HepG2 (cell line): ENCODE results near the gene TMX4. TPM values are rescaled to one million over a fixed set of nuclear protein-coding genes. Genes with fewer than 3 reads are reported as not detected.

Experiments
- AGO1 ChIP-seq: fragments of 200-400 bp; formaldehyde crosslinking; IDR thresholded peaks from 2 replicates; pipeline ENCODE4 v1.6.1; 2017; ENCODE audit warnings: mild to moderate bottlenecking, low read depth, low read length, moderate library complexity; ENCODE audit not compliant: poor library complexity, severe bottlenecking
- ELF3 ChIP-seq: IDR thresholded peaks from 2 replicates; pipeline ENCODE4 v1.6.1; 2016; ENCODE audit warnings: missing genetic modification reagents, missing compliant biosample characterization
- GABPA ChIP-seq, 2 experiments: IDR thresholded peaks; 2 replicates each; pipeline ENCODE4 v1.6.1; 2011 to 2016; ENCODE audit warnings: low read depth in 2 of 2, low read length in 1 of 2, missing biosample characterization in 1 of 2, missing genetic modification characterization in 1 of 2
- KLF11 ChIP-seq: IDR thresholded peaks from 2 replicates; pipeline ENCODE4 v1.6.1; 2016; ENCODE audit warnings: missing compliant biosample characterization
- MEF2D ChIP-seq: sonication (generic); formaldehyde crosslinking; IDR thresholded peaks from 2 replicates; pipeline ENCODE4 v1.5.1; 2020; ENCODE audit warnings: mild to moderate bottlenecking, missing genetic modification reagents
- MIER3 ChIP-seq: IDR thresholded peaks from 2 replicates; pipeline ENCODE4 v1.6.1; 2016; ENCODE audit warnings: missing compliant biosample characterization, borderline replicate concordance
- NFE2L2 ChIP-seq: fragments of 150-350 bp; IDR thresholded peaks from 2 replicates; pipeline ENCODE4 v1.6.1; 2014; ENCODE audit warnings: low read length
- RARA ChIP-seq: IDR thresholded peaks from 2 replicates; pipeline ENCODE4 v1.6.1; 2016; ENCODE audit warnings: missing genetic modification reagents, missing compliant biosample characterization
- SMARCC2 ChIP-seq: fragments of 450-650 bp; IDR thresholded peaks from 2 replicates; pipeline ENCODE4 v1.6.1; 2017; ENCODE audit warnings: antibody characterized with exemption, mild to moderate bottlenecking
- SMARCE1 ChIP-seq: fragments of 450-650 bp; IDR thresholded peaks from 2 replicates; pipeline ENCODE4 v1.6.1; 2017; ENCODE audit warnings: borderline replicate concordance
- SRSF1 ChIP-seq: fragments of 200-400 bp; formaldehyde crosslinking; optimal IDR thresholded peaks from 2 replicates; pipeline ENCODE3; 2017; ENCODE audit warnings: mild to moderate bottlenecking, low read depth, low read length, moderate library complexity
- ZBTB7A ChIP-seq: sonication (generic); formaldehyde crosslinking; IDR thresholded peaks from 2 replicates; pipeline ENCODE4 v1.8.0; 2022; ENCODE audit warnings: mild to moderate bottlenecking, missing genetic modification reagents
- ZFP1 ChIP-seq: IDR thresholded peaks from 2 replicates; pipeline ENCODE4 v1.6.1; 2016
- ZMYM2 ChIP-seq: sonication (generic); formaldehyde crosslinking; IDR thresholded peaks from 2 replicates; pipeline ENCODE4 v1.8.0; 2022; ENCODE audit warnings: mild to moderate bottlenecking, missing genetic modification reagents
- ZNF143 ChIP-seq: sonication (generic); formaldehyde crosslinking; IDR thresholded peaks from 2 replicates; pipeline ENCODE4 v1.4.0; 2020; ENCODE audit warnings: missing genetic modification reagents
- ZNF317 ChIP-seq: sonication (generic); formaldehyde crosslinking; IDR thresholded peaks from 2 replicates; pipeline ENCODE4 v1.5.0; 2020; ENCODE audit warnings: mild to moderate bottlenecking, missing genetic modification reagents
- ZNF572 ChIP-seq: sonication (generic); formaldehyde crosslinking; IDR thresholded peaks from 2 replicates; pipeline ENCODE4 v1.5.1; 2020; ENCODE audit warnings: mild to moderate bottlenecking, missing genetic modification reagents
- ZSCAN9 ChIP-seq: IDR thresholded peaks from 2 replicates; pipeline ENCODE4 v1.6.1; 2016; ENCODE audit warnings: borderline replicate concordance
- polyA plus RNA-seq, 8 experiments: library from polyadenylated mRNA; depleted of rRNA in 3 of 8; stranded (reverse) in 7 of 8; unstranded in 1 of 8; fragments of >200 nt; fragmentation: Illumina TruSeq in 4 of 8; extraction: Trizol in 4 of 8; gene quantifications; 2 replicates each; pipeline versions ENCODE4 v1.2.1 to v1.2.3, GENCODE V29; 2011 to 2016; ENCODE audit warnings: low read depth in 4 of 8, missing spikeins in 1 of 8, mixed read lengths in 1 of 8; ENCODE audit not compliant: insufficient read depth in 1 of 8
- total RNA-seq, 5 experiments: library from RNA; depleted of rRNA; stranded (reverse); fragments of >200 nt; fragmentation: Illumina TruSeq; extraction: Trizol; gene quantifications; 2 replicates each; pipeline ENCODE4 v1.2.3, GENCODE V29; 2016; ENCODE audit warnings: low read depth in 1 of 5
- TF ChIP-seq, protein P1 (sequence below): sonication (generic); formaldehyde crosslinking; IDR thresholded peaks from 2 replicates; pipeline ENCODE4 v1.5.0; 2020; ENCODE audit warnings: missing genetic modification reagents, mild to moderate bottlenecking, borderline replicate concordance
- TF ChIP-seq, protein P2 (sequence below): sonication (generic); formaldehyde crosslinking; IDR thresholded peaks from 2 replicates; pipeline ENCODE4 v1.5.0; 2020; ENCODE audit warnings: missing genetic modification reagents
- TF ChIP-seq, protein P3 (sequence below): sonication (generic); formaldehyde crosslinking; conservative IDR thresholded peaks from 2 replicates; pipeline ENCODE4 v1.5.0; 2020; ENCODE audit warnings: missing genetic modification reagents
- TF ChIP-seq, protein P4 (sequence below): sonication (generic); formaldehyde crosslinking; IDR thresholded peaks from 2 replicates; pipeline ENCODE4 v1.9.0; 2021; ENCODE audit warnings: missing genetic modification reagents, mild to moderate bottlenecking, borderline replicate concordance
- TF ChIP-seq, protein P5 (sequence below): sonication (generic); formaldehyde crosslinking; IDR thresholded peaks from 2 replicates; pipeline ENCODE4 v1.4.0; 2020; ENCODE audit warnings: missing genetic modification reagents
- TF ChIP-seq, protein P6 (sequence below): sonication (generic); formaldehyde crosslinking; IDR thresholded peaks from 2 replicates; pipeline ENCODE4 v1.5.1; 2020; ENCODE audit warnings: mild to moderate bottlenecking, missing genetic modification reagents, moderate library complexity

TMX4 gene
- total and polyA plus RNA-seq, 2 of the 13 experiments (the other 11 are each of a cell fraction or from before 2014, with no cell fraction given), result 7.6 to 21.4 TPM

DNA sequence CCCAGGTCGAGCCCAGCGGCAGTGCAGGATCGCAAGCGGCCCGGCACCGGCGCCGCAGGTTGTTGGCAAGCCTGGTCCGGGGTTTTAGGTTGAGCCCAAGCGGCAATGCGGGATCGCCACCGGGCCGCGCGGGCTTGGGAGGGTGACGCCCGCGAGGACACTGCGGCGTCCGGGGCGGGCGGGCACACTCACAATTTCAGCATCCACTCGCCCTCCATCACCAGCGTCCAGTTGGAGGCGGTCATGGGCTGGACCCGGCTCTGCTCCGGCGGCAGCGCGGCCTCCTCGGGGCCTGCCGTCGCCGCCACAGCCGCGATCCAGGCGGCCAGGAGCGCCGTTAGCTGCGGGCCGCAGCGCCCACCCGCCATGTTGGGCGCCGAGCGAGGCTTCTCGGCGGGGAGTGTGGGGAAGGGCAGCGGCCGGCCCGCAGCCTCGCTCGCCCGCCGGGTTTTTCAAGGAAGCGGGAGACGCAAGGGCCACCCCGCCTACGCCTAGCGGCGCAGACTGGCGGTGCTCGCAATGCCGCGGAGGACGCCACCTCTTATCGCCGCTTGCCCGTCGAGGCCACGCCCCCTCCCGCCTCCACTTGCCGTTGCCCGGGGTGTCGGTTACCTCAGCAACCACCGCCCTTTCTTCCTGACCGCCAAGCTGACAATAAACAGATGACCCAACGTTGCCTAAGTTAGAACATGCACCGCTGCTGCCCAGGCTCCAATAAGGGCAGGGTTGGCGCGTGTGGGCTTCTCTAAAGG lies at the start of gene TMX4 (continued):
- TF ChIP-seq ZBTB7A (CRISPR knock-in tag), result peak; percentile 86
- TF ChIP-seq ZNF317 (CRISPR knock-in tag), result 0 out of 2 replicates have a peak, but pooled peaks have one; percentile 36
- TF ChIP-seq, protein P1, sequence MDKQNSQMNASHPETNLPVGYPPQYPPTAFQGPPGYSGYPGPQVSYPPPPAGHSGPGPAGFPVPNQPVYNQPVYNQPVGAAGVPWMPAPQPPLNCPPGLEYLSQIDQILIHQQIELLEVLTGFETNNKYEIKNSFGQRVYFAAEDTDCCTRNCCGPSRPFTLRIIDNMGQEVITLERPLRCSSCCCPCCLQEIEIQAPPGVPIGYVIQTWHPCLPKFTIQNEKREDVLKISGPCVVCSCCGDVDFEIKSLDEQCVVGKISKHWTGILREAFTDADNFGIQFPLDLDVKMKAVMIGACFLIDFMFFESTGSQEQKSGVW (CRISPR knock-in tag), result no peak
- TF ChIP-seq AGO1, result peak; percentile 69
- TF ChIP-seq, protein P2, sequence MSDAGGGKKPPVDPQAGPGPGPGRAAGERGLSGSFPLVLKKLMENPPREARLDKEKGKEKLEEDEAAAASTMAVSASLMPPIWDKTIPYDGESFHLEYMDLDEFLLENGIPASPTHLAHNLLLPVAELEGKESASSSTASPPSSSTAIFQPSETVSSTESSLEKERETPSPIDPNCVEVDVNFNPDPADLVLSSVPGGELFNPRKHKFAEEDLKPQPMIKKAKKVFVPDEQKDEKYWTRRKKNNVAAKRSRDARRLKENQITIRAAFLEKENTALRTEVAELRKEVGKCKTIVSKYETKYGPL, result 0 out of 2 replicates have a peak, but pooled peaks have one; percentile 3
- no peak; the same call in 1 of the 2 replicates for TF ChIP-seq MEF2D (CRISPR knock-in tag)
- TF ChIP-seq SMARCC2, result no peak
- TF ChIP-seq ZNF143 (CRISPR knock-in tag), result peak; percentile 50
- TF ChIP-seq ZFP1 (CRISPR knock-in tag), result peak; percentile 74
- TF ChIP-seq ZSCAN9 (CRISPR knock-in tag), result peak; percentile 60
- TF ChIP-seq, protein P3, sequence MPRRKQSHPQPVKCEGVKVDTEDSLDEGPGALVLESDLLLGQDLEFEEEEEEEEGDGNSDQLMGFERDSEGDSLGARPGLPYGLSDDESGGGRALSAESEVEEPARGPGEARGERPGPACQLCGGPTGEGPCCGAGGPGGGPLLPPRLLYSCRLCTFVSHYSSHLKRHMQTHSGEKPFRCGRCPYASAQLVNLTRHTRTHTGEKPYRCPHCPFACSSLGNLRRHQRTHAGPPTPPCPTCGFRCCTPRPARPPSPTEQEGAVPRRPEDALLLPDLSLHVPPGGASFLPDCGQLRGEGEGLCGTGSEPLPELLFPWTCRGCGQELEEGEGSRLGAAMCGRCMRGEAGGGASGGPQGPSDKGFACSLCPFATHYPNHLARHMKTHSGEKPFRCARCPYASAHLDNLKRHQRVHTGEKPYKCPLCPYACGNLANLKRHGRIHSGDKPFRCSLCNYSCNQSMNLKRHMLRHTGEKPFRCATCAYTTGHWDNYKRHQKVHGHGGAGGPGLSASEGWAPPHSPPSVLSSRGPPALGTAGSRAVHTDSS (CRISPR knock-in tag), result 0 out of 2 replicates have a peak, but pooled peaks have one; percentile 63
- TF ChIP-seq ELF3 (CRISPR knock-in tag), result peak; percentile 77; the same call in 1 of the 2 replicates
- peak; percentile 57; the same call in 1 of the 2 replicates for TF ChIP-seq ZMYM2
- no peak for TF ChIP-seq SRSF1
- TF ChIP-seq, protein P4, sequence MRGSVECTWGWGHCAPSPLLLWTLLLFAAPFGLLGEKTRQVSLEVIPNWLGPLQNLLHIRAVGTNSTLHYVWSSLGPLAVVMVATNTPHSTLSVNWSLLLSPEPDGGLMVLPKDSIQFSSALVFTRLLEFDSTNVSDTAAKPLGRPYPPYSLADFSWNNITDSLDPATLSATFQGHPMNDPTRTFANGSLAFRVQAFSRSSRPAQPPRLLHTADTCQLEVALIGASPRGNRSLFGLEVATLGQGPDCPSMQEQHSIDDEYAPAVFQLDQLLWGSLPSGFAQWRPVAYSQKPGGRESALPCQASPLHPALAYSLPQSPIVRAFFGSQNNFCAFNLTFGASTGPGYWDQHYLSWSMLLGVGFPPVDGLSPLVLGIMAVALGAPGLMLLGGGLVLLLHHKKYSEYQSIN, result no peak
- 0 out of 2 replicates have a peak, but pooled peaks have one; percentile 21 for TF ChIP-seq MIER3 (CRISPR knock-in tag)
- TF ChIP-seq KLF11, result peak; percentile 84; the same call in 1 of the 2 replicates
- TF ChIP-seq NFE2L2, result no peak
- TF ChIP-seq, protein P5, sequence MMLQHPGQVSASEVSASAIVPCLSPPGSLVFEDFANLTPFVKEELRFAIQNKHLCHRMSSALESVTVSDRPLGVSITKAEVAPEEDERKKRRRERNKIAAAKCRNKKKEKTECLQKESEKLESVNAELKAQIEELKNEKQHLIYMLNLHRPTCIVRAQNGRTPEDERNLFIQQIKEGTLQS, result peak; percentile 75
- TF ChIP-seq RARA (CRISPR knock-in tag), result peak; percentile 51; the same call in 1 of the 2 replicates
- no peak for TF ChIP-seq SMARCE1
- peak; percentile 84; the same call in 1 of the 2 replicates for TF ChIP-seq ZNF572
- TF ChIP-seq, protein P6, sequence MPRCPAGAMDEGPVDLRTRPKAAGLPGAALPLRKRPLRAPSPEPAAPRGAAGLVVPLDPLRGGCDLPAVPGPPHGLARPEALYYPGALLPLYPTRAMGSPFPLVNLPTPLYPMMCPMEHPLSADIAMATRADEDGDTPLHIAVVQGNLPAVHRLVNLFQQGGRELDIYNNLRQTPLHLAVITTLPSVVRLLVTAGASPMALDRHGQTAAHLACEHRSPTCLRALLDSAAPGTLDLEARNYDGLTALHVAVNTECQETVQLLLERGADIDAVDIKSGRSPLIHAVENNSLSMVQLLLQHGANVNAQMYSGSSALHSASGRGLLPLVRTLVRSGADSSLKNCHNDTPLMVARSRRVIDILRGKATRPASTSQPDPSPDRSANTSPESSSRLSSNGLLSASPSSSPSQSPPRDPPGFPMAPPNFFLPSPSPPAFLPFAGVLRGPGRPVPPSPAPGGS (CRISPR knock-in tag), result peak; percentile 84; the same call in 1 of the 2 replicates
- no peak for TF ChIP-seq GABPA (IDR thresholded peaks at IDR 0.05; ENCODE audit: low read depth, low read length)
- TF ChIP-seq GABPA (CRISPR knock-in tag; IDR thresholded peaks at IDR 0.05; ENCODE audit: low read depth), result peak; percentile 31; the same call in 1 of the 2 replicates
